Muscle of arm (tissue), 12 donors: ENCODE measurements around the gene EREG. TPM values are rescaled to one million over a fixed set of nuclear protein-coding genes. Genes with fewer than 3 reads are reported as not detected.
"Not testable (repeated sequence)": the region's sequence is repeated elsewhere in the genome, so short reads cannot be mapped to it uniquely, and the experiment has no call there.

Experiments
- DNase-seq: peaks from one replicate; pipeline ENCODE4 v3.0.0-alpha.2; 2013
- polyA plus RNA-seq, 12 donors: library from polyadenylated mRNA; unstranded; fragments of 120-200 nt; gene quantifications; one replicate each; pipeline ENCODE4 v1.2.1, GENCODE V29; 2013; ENCODE audit not compliant: insufficient read length in 12 of 12

EREG gene
- polyA plus RNA-seq, 12 donors: 0.04 to 0.49 (median 0.19) TPM; not detected in 3

DNA sequence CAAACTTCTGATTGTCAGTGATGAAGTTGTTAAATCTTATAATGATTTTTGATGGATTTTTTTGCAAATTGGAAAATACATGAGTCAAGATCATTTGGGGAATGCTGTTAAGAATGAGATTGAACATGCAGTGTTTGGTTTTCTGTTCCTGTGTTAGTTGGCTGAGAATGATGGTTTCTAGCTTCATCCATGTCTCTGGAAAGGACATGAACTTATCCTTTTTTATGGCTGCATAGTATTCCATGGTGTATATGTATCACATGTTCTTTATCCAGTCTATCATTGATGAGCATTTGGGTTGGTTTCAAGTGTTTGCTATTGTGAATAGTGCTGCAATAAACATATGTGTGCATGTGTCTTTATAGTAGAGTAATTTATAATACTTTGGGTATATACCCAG is 24.5 kb upstream of the EREG start:
- DNase-seq: not testable (repeated sequence)

DNA sequence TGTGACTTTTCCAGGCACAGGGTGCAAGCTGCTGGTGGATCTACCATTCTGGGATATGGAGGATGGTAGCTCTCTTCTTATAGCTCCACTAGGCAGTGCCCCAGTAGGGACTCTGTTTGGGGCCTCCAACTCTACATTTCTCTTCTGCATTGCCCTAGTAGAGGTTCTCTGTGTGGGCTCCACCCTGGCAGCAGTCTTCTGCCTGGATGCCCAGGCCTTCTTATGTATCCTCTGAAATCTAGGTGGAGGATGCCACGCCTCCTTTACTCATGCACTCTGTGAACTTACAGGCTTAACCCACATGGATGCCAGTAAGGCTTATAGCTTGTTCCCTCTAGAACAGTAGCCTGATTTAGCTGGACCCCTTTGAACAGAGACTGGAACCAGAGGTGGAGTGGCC is 20.9 kb upstream of the EREG start:
- no peak for DNase-seq

DNA sequence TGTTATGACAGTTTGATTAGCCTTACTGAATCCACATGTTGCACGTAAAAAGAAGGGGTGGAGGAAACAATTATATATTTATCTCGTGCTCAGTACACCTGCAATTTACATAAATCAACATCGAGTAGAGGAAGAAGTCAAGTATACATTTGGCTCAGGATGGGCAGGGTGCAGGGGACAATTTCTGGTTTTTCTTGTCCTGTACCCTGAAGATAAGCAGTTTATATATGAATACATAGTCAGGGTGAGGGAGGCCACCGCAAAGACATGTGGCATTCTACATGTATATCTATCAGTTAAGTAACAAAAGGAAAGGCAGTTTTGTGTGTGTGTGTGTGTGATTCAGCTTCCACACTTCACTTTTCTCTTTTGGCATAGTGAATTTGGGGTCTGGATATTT is 11.1 kb upstream of the EREG start:
- no peak for DNase-seq

DNA sequence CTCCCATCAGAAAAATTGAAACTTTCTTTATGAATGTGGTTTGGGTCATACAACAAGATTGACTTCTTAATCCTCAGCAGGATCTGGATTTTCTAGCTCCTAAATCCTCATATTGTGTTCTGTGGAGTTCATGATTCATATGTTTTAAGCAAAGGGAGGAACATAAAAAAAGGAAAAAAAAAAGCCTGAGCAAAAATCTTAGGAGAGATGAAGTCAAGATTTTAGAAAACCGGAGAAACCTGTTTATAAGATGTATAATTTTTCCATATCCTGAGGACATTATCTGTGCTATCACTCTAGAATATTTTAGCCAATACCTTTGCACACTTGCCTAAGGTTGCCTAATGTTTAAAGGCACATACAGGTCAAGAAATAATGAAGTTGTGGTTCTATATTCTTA is 7.0 kb upstream of the EREG start:
- DNase-seq: no peak

DNA sequence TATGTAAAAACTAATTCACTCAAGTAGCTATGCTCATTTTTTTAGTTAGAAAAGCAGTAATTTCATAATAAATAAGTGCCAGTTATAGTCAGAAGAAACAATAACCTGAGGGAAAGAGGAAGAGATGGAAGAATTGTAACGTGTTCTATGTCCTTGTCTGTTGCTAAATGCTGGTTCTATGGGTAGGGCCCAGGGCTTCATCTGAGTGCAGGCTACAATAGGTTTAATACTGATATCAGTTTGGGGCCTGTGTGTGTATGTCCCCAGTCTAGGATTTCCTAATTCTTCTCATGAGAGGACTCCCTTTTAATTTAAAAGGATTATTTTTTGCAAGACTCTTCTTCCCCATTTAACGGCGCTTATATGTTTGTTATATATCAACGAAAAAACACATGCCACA is 3.3 kb upstream of the EREG start:
- no peak for DNase-seq

DNA sequence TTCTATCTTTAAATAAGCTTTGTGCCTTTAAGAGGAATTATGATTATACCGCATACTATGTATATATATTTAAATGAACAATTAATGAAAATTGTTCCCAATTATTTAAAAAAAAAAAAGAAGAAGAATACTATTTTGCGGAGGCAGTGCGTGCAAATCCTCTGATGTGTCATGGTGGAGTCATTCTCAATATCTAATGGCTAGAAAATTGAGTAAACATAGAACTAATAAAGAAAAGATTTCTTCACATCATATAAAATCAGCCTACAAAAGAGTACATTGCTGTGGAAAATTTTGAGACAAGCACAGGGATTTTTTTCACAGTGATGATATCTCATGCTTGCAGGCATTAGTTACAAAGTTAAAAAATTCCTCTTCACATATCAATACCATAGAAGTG is 2.6 kb upstream of the EREG start:
- no peak for DNase-seq

DNA sequence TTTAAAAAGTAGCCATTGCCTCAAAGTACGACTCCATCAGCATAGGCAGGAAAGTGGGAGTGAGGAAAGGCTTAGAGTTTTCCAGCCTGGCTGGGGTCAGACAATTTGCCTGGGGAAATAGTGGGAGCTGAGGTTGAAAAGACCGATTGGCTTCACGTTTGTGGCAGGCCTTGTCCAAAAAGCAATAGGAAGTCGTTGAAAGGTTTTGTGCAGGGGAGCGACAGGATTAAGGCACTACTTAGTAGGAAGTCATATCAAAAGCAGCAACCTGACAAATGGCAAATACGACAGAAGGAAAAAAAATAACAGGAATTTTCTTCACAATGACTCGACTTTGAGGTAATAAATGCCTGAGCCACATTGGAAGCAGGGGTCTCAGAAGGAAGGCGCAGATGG is 691 bp upstream of the EREG start:
- DNase-seq: no peak

DNA sequence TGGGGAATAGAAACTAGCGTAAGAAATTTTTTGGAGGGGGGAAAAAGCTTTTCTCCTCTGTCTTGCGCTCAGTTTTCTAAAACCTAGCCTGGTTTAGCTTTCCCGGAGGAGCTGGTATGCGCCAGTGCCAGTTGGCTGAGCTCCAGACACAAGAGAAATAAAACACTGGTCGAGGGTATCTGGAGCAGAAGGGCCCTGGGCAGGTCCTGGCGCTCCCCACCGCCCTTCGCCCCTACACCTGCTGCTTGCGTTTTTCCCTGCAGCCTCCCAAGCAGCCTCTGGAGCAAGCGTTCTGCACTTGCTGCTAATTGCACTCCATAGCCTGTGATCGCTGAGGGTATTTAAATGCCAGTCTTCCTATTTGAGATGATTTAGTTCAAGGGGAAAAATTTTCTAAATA is 816 bp downstream of the EREG start:
- DNase-seq: no peak

DNA sequence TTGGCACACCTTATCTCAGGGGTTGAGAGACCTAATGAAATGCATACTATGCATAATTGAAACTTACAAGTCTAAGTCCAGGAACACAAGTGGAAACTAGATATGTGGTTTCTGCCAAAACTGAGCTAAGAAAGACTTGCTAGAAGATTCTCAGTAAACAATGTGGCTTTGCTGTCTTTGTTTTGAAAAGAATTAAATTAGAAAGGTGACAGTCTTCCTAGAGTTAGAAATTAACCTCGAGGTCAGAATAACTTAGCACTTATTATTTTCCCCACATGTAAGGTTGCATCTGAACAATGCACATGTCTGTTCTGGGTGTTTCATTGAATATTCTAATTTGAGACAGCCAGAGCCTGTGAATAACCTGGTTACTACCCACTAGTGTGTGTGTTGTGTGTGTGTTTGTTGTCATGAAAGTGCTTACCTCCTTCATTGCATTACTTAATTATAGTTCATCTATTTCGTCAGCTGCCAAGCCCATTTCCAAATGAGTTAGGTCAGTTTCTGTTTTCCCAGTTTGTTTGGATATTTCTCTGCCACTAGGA is 1.5 kb downstream of the EREG start:
- no peak for DNase-seq

DNA sequence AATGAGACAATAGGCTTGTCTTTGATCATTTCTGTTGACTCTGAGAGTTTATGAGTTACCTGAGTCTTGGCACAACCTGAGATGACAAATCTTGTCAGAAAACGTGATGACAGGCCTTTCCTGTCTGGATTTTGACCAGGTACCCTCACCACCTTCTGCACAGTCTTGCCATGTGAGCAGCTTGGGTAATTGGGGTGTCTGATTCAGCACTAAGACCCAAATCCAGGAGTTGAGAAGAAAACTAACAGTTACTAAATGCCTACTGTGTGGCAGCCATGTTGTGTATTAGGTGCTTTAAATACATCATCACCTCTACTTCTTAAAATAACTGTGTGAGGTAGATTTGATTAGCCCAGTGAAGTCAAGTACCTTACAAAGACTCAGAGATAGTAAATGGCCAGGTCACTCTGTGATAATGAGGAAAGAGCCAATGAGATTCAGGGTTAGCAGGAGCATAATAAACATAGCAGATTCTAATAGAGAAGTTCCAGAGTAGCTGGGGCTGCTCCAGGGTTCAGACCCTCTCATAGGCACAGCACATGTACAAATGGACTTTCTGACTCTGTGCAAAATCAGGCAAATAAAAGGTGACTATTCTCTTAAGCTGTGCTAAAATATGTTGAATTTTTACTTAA is 2.8 kb downstream of the EREG start:
- no peak for DNase-seq

DNA sequence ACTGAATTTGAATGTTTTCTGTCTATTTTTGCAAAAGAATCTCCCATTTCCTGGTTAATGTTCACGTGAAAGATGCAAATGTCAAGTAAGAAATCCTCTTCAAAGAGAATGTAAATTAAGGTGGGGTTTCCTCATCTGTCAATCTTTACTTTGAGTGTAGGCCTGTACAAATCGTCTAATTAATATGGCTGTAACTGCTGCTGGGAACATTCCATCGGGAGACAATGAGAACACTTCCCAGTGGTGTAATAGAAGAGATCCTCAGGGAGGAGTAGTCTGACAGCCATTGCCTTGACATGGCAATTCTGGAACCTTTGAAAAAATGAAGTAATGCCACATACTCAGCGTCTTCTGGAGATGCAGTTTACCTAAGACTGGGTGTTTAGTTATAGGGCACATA is 3.7 kb downstream of the EREG start:
- DNase-seq: no peak

DNA sequence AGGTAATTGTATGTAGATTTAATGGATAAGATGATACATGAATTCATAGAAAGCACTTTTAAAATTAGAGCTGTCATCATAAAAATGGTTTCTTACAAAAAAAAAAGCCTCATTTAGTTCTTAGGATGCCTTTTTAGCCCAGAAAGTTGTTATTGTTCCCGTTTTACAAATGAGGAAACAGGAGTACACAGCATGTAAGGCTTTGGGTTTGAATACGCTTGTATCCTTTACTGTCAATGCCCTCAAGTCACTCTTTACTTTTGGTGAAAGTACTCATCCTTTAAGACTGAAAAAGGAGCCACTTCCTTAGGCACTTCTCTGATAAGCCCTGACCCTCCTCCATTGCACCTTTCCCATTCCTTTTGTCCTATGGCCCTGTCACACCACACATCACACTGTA is 4.9 kb downstream of the EREG start:
- DNase-seq: no peak

DNA sequence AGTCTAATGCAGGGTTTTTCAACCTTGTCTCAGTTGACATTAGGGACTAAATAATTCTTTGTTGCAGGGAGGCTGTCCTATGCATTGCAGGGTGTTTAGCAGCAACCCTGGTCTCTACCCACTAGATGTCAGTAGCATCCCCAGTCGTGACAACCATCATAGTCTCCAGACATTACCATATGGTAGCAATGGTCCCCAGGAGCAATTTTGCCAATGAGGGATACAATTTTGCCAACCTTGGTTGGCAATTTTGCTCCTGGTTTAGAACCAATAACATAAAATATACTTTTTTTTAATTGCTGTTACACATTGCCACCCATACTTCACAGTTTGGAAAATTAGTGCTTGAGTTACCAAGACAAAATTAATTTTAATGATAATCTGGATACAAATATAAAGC is 6.0 kb downstream of the EREG start:
- no peak for DNase-seq

DNA sequence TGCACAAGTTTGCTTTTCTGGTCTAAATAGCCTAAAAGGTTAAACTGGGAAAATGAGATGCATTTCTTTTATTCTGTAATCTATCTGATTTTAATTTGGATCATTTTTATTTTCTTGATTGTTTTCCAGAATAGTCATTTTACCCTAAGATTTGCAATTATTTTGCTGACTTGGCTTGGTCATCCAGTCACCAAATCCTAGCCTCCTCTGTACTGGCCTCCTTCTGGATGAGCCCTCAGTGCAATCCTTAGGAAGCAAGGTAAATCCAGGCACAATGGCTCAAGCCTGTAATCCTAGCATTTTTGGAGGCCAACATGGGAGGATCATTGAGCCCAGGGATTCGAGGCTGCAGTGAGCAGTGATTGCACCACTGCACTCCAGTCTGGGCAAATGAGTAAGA is 9.2 kb downstream of the EREG start:
- DNase-seq: no peak

DNA sequence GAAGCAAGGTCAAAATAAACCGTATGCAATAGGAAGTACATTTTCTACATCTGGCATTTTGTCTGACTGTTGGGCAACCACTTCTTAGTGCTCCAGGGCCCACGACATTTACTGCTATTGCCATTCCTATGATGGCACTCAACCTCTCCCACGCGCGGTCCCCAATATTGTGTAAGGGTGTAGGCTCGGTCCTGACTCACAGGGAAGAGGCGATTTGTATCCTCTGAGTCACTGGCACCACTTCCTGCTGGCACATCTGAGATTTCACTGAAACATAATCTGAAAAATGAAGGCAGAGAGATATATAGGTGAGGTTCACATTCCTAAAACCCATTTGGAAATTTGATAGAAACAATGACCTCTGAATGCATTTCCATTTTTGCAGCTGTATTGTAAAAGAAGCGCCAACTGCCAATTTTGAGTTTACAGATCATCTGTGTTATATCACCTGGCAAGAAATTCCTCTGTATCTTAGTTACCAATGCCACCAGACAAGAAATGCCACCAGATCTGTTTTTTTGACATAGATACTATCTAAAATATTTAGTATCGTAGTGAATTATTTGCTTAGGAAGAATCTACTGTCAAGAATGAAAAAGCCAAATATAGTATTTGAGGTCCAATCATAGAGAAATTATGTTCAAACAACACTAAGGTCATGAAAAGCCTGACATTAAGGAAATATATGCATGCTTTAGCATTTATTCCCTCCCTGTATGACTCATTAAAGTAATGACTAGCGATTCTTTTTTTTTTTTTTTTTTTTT is 9.8 kb downstream of the EREG start:
- DNase-seq: no peak

DNA sequence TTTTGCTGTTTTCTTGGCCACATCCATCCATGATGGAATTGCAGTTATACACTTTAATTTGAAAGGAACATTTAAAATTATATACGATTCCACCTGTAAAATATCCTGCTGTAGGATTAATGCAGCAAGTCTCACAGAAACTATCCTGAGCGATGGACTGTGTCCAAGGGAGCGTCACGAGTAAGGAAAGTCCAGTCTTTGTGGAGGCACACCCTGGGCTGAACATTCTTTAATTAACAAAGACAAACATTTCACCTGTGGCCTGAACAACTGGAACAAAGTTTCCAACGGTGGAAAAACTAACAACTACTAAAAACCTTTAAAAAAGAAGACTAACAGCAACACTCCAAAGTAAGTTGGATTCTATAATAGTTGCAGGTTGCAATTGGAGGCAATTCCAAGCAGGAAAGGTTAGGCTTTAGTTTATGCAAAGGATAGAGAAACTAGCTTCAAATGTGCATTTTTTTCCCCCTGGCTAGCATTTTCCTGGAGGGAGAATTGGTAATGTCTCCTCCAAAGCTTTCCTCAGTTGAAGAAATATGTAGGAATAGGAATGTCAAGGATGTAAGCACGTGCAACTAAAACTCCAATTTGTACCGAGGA is 11.0 kb downstream of the EREG start:
- DNase-seq: no peak

DNA sequence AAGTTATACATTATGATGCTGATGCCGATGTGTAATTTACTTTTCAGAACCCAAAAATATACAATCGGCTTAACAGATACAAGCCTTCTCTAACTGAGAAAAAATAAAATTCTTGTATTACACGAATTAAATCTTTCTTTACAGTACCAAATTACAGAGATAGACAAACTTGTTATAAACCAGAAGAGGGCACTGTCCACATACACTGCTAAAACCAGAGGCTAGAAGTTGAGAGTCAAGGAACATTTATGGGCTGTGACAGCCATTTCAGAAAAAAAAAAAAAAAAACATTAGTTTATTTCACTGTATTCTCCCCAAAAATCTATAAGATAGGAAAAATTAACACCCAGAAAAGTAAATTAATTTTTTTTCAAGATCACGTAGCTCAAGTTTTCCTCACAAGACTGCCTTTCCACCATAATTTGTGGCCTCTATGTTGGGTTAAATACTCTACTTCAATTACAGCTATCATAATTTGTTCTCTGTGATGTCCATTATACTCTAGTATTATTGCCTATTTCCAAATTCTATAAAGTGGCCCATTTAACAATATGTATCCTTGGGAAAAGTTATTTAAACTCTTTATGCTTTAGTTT is 12.0 kb downstream of the EREG start:
- no peak for DNase-seq

DNA sequence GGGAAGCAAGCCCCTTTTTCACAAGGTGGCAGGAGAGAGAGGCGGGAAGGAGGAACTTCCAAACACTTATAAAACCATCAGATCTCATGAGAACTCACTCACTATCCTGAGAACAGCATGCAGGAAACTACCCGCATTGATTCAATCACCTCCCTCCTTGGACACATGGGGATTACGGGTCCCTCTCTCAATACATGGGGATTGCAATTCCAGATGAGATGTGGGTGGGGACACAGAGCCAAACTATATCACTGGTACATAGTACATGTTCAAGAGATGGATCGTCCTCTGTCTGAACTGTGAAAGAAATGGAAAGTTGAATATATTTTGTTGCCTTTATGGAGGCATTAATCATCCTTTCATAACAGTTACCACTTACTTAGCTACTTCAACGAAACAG is 12.8 kb downstream of the EREG start:
- no peak for DNase-seq

DNA sequence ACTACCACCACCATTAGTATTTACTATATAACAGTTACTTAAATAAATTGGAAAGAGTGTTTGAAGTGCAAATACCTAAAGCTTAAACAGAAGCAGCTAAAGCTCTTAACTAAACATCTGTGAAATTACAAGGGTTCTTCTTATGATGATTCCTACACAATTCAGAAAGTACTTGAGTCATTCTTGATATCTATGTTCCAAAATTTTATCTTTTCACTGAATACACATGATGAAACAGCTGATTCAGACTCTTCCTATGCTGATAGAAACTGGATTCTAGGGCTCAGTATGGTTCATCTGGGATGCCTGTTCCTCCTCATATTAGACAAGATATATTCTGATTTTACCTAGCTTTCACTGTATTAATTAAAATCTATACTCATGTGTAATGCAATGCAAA is 13.6 kb downstream of the EREG start:
- DNase-seq: no peak

DNA sequence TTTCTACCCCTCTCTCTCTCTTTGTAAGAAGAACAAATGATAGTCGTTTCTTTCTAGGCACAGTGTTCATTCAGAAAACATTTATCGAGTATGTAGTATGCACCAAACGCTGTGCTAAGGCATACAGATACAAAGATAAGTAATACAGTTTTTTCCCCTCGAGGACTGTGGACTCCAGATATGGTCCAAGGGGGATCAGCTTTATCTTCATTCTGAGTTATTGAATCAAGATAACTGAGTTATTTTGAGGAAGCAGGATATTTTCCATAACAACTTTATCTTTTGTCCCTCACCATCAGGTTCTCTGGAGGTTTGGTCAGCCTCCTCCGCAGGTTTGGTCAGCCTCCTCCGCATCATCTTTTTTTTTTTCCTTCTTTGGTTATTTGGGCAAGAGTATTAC is 15.0 kb downstream of the EREG start:
- no peak for DNase-seq

DNA sequence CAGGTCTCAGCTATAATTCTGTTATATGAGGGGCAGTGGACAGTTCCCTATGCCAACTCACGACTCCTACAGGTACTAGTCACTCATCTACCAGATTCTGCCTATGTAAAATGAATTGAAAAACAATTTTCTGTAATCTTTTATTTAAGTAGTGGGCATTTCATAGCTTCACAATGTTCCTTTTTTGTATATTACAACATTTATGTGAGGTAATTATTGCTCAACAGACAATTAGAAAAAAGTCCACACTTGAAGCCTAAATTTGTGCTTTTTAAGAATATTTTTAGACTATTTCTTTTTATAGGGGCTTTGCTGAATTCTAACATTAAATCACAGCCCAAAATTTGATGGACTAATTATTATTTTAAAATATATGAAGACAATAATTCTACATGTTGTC is 20.4 kb downstream of the EREG start:
- no peak for DNase-seq

DNA sequence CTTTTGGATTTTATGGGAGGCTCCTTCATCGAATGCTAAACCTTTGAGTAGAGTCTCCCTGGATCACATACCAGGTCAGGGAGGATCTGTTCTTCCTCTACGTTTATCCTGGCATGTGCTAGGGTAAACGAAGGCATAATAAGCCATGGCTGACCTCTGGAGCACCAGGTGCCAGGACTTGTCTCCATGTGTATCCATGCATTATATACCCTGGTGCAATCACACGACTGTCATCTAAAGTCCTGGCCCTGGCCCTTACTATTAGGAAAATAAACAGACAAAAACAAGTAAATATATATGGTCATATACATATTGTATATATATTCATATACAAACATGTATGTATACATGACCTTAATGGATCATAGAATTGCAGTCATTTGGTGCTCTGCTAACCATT is 21.2 kb downstream of the EREG start:
- DNase-seq: no peak

DNA sequence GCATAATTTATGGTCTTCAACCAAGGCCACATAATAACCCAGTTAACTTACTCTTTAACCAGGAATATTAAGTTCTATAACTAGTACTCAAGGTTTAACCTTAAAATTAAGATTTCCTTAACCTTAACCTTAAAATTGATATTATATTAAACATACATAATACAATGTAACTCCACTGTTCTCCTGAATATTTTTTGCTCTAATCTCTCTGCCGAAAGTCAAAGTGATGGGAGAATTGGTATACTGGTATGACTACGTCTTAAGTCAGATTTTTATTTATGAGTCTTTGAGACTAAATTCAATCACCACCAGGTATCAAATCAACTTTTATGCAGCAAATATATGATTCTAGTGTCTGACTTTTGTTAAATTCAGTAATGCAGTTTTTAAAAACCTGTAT is 22.8 kb downstream of the EREG start:
- DNase-seq: no peak
